GM12878 (cell line): ENCODE measurements around the gene UGT2A3. TPM values are rescaled to one million over a fixed set of nuclear protein-coding genes. Genes with fewer than 3 reads are reported as not detected.

ENCODE experiments used
- ATAC-seq: fragments of 200-7000 bp; cut with Tn5 transposase; 3 replicates; pipeline ENCODE4 v1.9.1; 2020; ENCODE audit warnings: mild to moderate bottlenecking, moderate library complexity
- BruUV-seq: library from RNA; stranded (reverse); fragments of 400-500 nt; replicated peaks from 2 replicates; lab custom pipeline; 2021; lab: Mats Ljungman, UMichigan
- CTCF ChIA-PET: fragments of 300-600 bp; sonication (Branson Sonifier 250); formaldehyde crosslinking; extraction: SDS; loops from one replicate; lab custom pipeline; 2021; ENCODE audit warnings: inconsistent platforms; lab: Yijun Ruan, JAX
- POLR2A ChIA-PET: fragments of 350-600 bp; formaldehyde crosslinking; extraction: SDS; loops from one replicate; lab custom pipeline; 2021; ENCODE audit warnings: inconsistent platforms; lab: Charles Lee
- RAD21 ChIA-PET: fragments of 300-600 bp; sonication (Branson Sonifier 250); formaldehyde crosslinking; loops from one replicate; lab custom pipeline; 2023; ENCODE audit warnings: antibody characterized with exemption; ENCODE audit not compliant: unreplicated experiment; lab: Charles Lee
- SMC1A ChIA-PET: fragments of 300-600 bp; sonication (Branson Sonifier 250); formaldehyde crosslinking; loops from one replicate; lab custom pipeline; 2023; ENCODE audit not compliant: unreplicated experiment, uncharacterized antibody; lab: Charles Lee
- DNase-seq: peaks from one replicate; pipeline ENCODE4 v3.0.0-alpha.2; 2011; ENCODE audit warnings: low read depth, low spot score
- FAIRE-seq: peaks from 3 replicates; lab custom pipeline; 2011; peaks lifted over from hg19 to GRCh38; lab: Jason Lieb, UNC
- H2AFZ ChIP-seq: 2 replicates; pipeline ENCODE4 v1.6.0; 2011; ENCODE audit warnings: low read depth, low read length, control low read depth; ENCODE audit not compliant: control insufficient read depth
- H3K27ac ChIP-seq: 2 replicates; pipeline ENCODE4 v1.5.1; 2011; ENCODE audit warnings: control low read depth; ENCODE audit not compliant: control insufficient read depth, insufficient read depth
- H3K27me3 ChIP-seq, 2 experiments: replicated peaks in 1 of 2; 2 replicates each; pipeline versions ENCODE4 v1.6.0 to v1.6.1; 2011; ENCODE audit warnings: low read length in 1 of 2; ENCODE audit not compliant: control insufficient read depth in 2 of 2, insufficient read depth in 2 of 2
- H3K36me3 ChIP-seq, 2 experiments: 2 replicates each; pipeline ENCODE4 v1.5.1; 2011; ENCODE audit warnings: low read length in 1 of 2; ENCODE audit not compliant: control insufficient read depth in 2 of 2, insufficient read depth in 2 of 2
- H3K4me1 ChIP-seq: 2 replicates; pipeline ENCODE4 v1.6.1; 2011; ENCODE audit warnings: mild to moderate bottlenecking, low read length, moderate library complexity, mixed read lengths; ENCODE audit not compliant: control insufficient read depth, insufficient read depth
- H3K4me2 ChIP-seq: 2 replicates; pipeline ENCODE4 v1.6.0; 2011; ENCODE audit warnings: control low read depth; ENCODE audit not compliant: control insufficient read depth, insufficient read depth
- H3K4me3 ChIP-seq: fragments of 200-600 bp; sonication (generic); 2 replicates; pipeline ENCODE4 v1.5.1; 2016
- H3K79me2 ChIP-seq: 2 replicates; pipeline ENCODE4 v1.6.0; 2011; ENCODE audit warnings: low read length; ENCODE audit not compliant: control insufficient read depth, insufficient read depth
- H3K9ac ChIP-seq: 2 replicates; pipeline ENCODE4 v1.8.0; 2011; ENCODE audit warnings: low read length, control low read depth, mixed read lengths; ENCODE audit not compliant: control insufficient read depth, insufficient read depth
- H3K9me3 ChIP-seq: replicated peaks from 3 replicates; pipeline ENCODE4 v1.5.1; 2011; ENCODE audit warnings: mild to moderate bottlenecking, low read length; ENCODE audit not compliant: control insufficient read depth, insufficient read depth
- H4K20me1 ChIP-seq: 2 replicates; pipeline ENCODE4 v1.6.0; 2011; ENCODE audit not compliant: control insufficient read depth, insufficient read depth
- CBX5 ChIP-seq: sonication (generic); IDR thresholded peaks from 2 replicates; pipeline ENCODE4 v1.6.1; 2016; ENCODE audit warnings: low read depth, moderate library complexity, mild to moderate bottlenecking, inconsistent platforms
- CREM ChIP-seq: IDR thresholded peaks from 2 replicates; pipeline ENCODE4 v1.6.1; 2014; ENCODE audit warnings: antibody characterized with exemption, low read depth
- DPF2 ChIP-seq: fragments of 450-650 bp; IDR thresholded peaks from 2 replicates; pipeline ENCODE4 v1.6.1; 2017; ENCODE audit warnings: mild to moderate bottlenecking
- E2F4 ChIP-seq: IDR thresholded peaks from 2 replicates; pipeline ENCODE4 v1.6.1; 2012; ENCODE audit warnings: low read depth, low read length, improper control_type of control experiment
- HDAC6 ChIP-seq: fragments of 200-600 bp; sonication (generic); IDR thresholded peaks from one replicate; pipeline ENCODE4 v1.8.0; 2017; ENCODE audit warnings: antibody characterized with exemption; ENCODE audit not compliant: unreplicated experiment
- HDGF ChIP-seq: fragments of 450-650 bp; IDR thresholded peaks from 2 replicates; pipeline ENCODE4 v1.6.1; 2016; ENCODE audit warnings: antibody characterized with exemption
- LARP7 ChIP-seq: fragments of 450-650 bp; IDR thresholded peaks from 2 replicates; pipeline ENCODE4 v1.6.1; 2017; ENCODE audit warnings: mild to moderate bottlenecking
- NFXL1 ChIP-seq: fragments of 450-650 bp; IDR thresholded peaks from 2 replicates; pipeline ENCODE4 v1.6.1; 2017; ENCODE audit warnings: antibody characterized with exemption, mild to moderate bottlenecking, borderline replicate concordance
- NR2C1 ChIP-seq: fragments of 450-650 bp; IDR thresholded peaks from 2 replicates; pipeline ENCODE4 v1.6.1; 2017; ENCODE audit warnings: antibody characterized with exemption, mild to moderate bottlenecking, moderate library complexity
- PAX5 ChIP-seq: IDR thresholded peaks from 2 replicates; pipeline ENCODE4 v1.6.1; 2011; ENCODE audit warnings: low read depth, low read length, borderline replicate concordance
- SKIL ChIP-seq: fragments of 450-650 bp; IDR thresholded peaks from 2 replicates; pipeline ENCODE4 v1.6.1; 2017; ENCODE audit warnings: mild to moderate bottlenecking, low read depth, inconsistent platforms; ENCODE audit not compliant: poor library complexity, severe bottlenecking
- SREBF2 ChIP-seq: IDR thresholded peaks from 2 replicates; pipeline ENCODE4 v1.6.1; 2012; ENCODE audit warnings: mild to moderate bottlenecking, low read length
- SRF ChIP-seq, 2 experiments: IDR thresholded peaks; 2 replicates each; pipeline ENCODE4 v1.6.1; 2011; ENCODE audit warnings: low read depth in 2 of 2, low read length in 2 of 2, mild to moderate bottlenecking in 1 of 2, moderate library complexity in 1 of 2
- TCF3 ChIP-seq: IDR thresholded peaks from 2 replicates; pipeline ENCODE4 v1.6.1; 2012; ENCODE audit warnings: low read depth, mild to moderate bottlenecking, low read length, borderline replicate concordance; ENCODE audit not compliant: insufficient read depth
- ZNF217 ChIP-seq: fragments of 450-650 bp; IDR thresholded peaks from 2 replicates; pipeline ENCODE4 v1.6.1; 2017; ENCODE audit warnings: antibody characterized with exemption, mild to moderate bottlenecking
- WGBS: methylation state at CpG from one replicate; pipeline ENCODE4 v1.1.6; 2016; ENCODE audit warnings: low lambda C conversion rate; ENCODE audit not compliant: insufficient replicate concordance, insufficient coverage; ENCODE audit errors: missing lambda C conversion rate; 5-methylcytosine and 5-hydroxymethylcytosine counted together
- in situ Hi-C: fragments of 300-500 bp; cut with MboI; formaldehyde crosslinking; loops from 9 replicates; pipeline ENCODE4 v1.14.3; 2018; ENCODE audit warnings: mixed read lengths
- intact Hi-C: fragments of 100-400 bp; cut with micrococcal nuclease; formaldehyde crosslinking; loops from one replicate; pipeline ENCODE4 v1.14.2; 2022; ENCODE audit not compliant: unreplicated experiment
- polyA plus RNA-seq, 11 experiments: library from polyadenylated mRNA; depleted of rRNA in 4 of 11; unstranded in 6 of 11; stranded (reverse) in 5 of 11; fragments of >200 nt; fragmentation: Nextera tagmentation in 4 of 11; fragmentation: Illumina TruSeq in 1 of 11; extraction: Ambion mirVana in 4 of 11; extraction: Trizol in 1 of 11; gene quantifications; 1 replicate in 1 of 11; 2 replicates in 10 of 11; pipeline versions ENCODE4 v1.2.1 to v1.2.3, GENCODE V29; 2011 to 2016; ENCODE audit warnings: inconsistent platforms in 2 of 11, missing spikeins in 2 of 11, low read depth in 1 of 11
- total RNA-seq, 4 experiments: library from RNA; depleted of rRNA in 3 of 4; stranded (reverse); fragments of >200 nt in 3 of 4; fragmentation: Illumina TruSeq in 1 of 4; extraction: Trizol in 1 of 4; gene quantifications; 2 replicates each; pipeline versions ENCODE4 v1.2.1 to v1.2.3, GENCODE V29; 2013 to 2021

The UGT2A3 gene
- total and polyA plus RNA-seq, 10 of the 15 experiments (the other 5 are each of a cell fraction or from before 2014, with no cell fraction given), result 0.04 to 0.18 (median 0.09) TPM; not detected in 2

GRCh38 chr4:68917016-68917415 is 34.6 kb downstream of the UGT2A3 start:
- intact Hi-C loops (no loop called here), in situ Hi-C loops (no loop called here)
- ChIA-PET POLR2A (no interaction called here), RAD21 (no interaction called here), CTCF (no interaction called here), SMC1A (no interaction called here)
- FAIRE-seq (no peak), ATAC-seq (no peak), DNase-seq (no peak)
- WGBS, result 43% methylated on average over 8 of the region's 8 CpGs
- Histone ChIP-seq H3K27ac (no peak overlapping the region), H3K27me3 (no peaks in the 10 kb centered on the region), H3K9ac (no peak overlapping the region), H3K4me3 (no peak overlapping the region), H3K79me2 (no peaks in the 10 kb centered on the region), H4K20me1 (no peaks in the 10 kb centered on the region), H2AFZ (no peak overlapping the region), H3K36me3 (no peaks in the 10 kb centered on the region), H3K4me1 (no peaks in the 10 kb centered on the region), H3K9me3 (no peaks in the 10 kb centered on the region), H3K4me2 (no peak overlapping the region)
- no TSS peak for BruUV-seq
- TF ChIP-seq SREBF2 (no peak), SKIL (no peak), SRF (IDR thresholded peaks at IDR 0.05; ENCODE audit: low read depth in 2 of 2, low read length in 2 of 2) (no peak), HDGF (no peak), NFXL1 (no peak)

- no peaks in the 10 kb centered on the region for H3K27me3 ChIP-seq
- no peaks in the 10 kb centered on the region for H3K4me1 ChIP-seq
- no peak for ATAC-seq
- no TSS peak for BruUV-seq
- H2AFZ ChIP-seq, result no peak overlapping the region
- in situ Hi-C loops (no loop called here), intact Hi-C loops (no loop called here)
- RAD21 ChIA-PET, result no interaction called here
- 19% methylated on average over 3 of the region's 3 CpGs for WGBS
- H3K4me2 ChIP-seq, result no peak overlapping the region
- H3K9ac ChIP-seq, result no peak overlapping the region
- H3K4me3 ChIP-seq, result no peak overlapping the region
- H3K27ac ChIP-seq, result no peak overlapping the region
- no peaks in the 10 kb centered on the region for H3K9me3 ChIP-seq
- H4K20me1 ChIP-seq, result no peaks in the 10 kb centered on the region
- SMC1A ChIA-PET, result interaction anchor here (0.6 to 0.7 kb wide), 2 partner anchors 41 to 257 kb away, joined by 3 read pairs; no protein-coding TSS in a partner anchor
- CTCF ChIA-PET, result no interaction called here
- H3K79me2 ChIP-seq, result no peaks in the 10 kb centered on the region
- FAIRE-seq, result no peak
- no peak for DNase-seq
- POLR2A ChIA-PET, result no interaction called here
- no peaks in the 10 kb centered on the region for H3K36me3 ChIP-seq
- TF ChIP-seq LARP7, result no peak
- TF ChIP-seq CREM, result no peak
- no peak for TF ChIP-seq HDAC6
- TF ChIP-seq PAX5, result no peak
- TF ChIP-seq TCF3, result no peak
- TF ChIP-seq DPF2, result no peak
- TF ChIP-seq E2F4, result no peak
- TF ChIP-seq ZNF217, result no peak
- TF ChIP-seq NR2C1, result no peak
- TF ChIP-seq CBX5, result no peak
Observed at GRCh38 chr4:68912807-68913206, 38.8 kb downstream of the UGT2A3 start.
